OCI-LY3 (cell line): ENCODE measurements around the gene KRT3.

Source experiments
- CTCF ChIP-seq: fragments of 200-600, 300-600 bp; sonication (generic); IDR thresholded peaks from 2 replicates; pipeline ENCODE4 v1.5.1; 2014; ENCODE audit warnings: antibody characterized with exemption, low read length, low read depth
- EZH2phosphoT487 ChIP-seq: fragments of 200-600 bp; shearing (Covaris generic); IDR thresholded peaks from 2 replicates; pipeline ENCODE4 v1.6.1; 2018; ENCODE audit warnings: antibody characterized with exemption, mixed run types, low read depth

- TF ChIP-seq CTCF = no peak
- TF ChIP-seq EZH2phosphoT487 = no peak
Measured at GRCh38 chr12:52757449-52758176, 38.3 kb downstream of the KRT3 start.
